ENCODE data around the gene MLX. TPM values are rescaled to one million over a fixed set of nuclear protein-coding genes. Genes with fewer than 3 reads are reported as not detected.
"Not testable (repeated sequence)": the region's sequence is repeated elsewhere in the genome, so short reads cannot be mapped to it uniquely, and the experiment has no call there.

MLX gene
- total RNA-seq, 1 donor from 2014 or later = 24.5 TPM

DNA sequence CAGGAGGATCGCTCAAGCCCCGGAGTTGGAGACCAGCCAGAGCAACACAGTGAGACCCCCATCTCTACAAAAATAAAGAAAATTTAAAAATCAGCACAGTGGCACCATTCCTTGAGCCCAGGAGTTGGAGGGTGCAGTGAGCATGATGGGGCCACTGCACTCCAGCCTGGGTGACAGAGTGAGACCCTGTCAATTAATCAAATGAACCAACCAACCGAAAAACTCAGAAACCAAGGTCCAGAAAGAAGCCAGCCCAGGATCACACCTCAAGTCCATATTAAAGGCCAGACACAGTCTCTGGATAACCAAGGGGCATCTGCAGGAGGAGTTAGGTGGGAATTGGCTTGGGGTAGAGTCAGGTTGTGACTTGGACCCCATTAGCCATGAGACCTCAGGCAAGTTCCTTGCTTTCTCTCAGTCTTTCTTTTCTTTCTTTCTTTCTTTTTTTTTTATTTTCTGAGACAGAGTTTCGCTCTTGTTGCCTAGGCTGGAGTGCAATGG lies 11.7 kb upstream of the MLX start:
- no peak for DNase-seq

DNA sequence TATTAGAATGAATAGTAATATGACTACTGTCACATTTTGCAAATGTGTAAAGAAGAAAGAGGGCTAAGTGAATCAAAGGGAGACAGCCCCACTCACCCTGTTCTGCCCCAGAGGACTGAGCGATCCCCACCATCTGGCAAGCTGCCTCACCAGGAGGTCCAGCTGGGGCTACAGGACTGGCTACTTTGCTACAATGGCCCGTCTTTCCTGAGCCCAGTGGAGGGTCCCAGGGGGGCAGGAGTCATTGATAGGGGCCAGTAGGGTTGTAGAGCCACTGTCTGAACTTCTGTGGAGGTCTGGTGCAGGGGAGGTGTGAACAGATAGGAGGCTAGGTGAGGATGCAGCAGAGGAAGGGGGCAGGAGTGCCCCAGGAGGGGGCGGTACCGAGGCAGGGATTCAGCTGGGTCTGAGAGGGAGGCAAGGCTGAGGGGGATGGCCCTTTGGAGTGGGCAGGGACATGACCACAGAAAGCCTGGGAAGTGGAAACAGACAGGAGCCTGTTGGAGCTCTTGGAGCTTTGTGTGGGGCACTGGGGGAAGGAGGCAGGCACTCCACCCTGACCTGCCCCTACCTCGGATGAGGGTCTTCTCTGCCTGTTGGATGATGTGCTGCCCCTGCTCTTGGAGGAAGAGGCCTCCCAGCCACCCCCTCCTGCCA lies 10.8 kb upstream of the MLX start:
- DNase-seq = not testable (repeated sequence)

- DNase-seq = no peak
Observed at GRCh38 chr17:42559075-42559474, 7.8 kb upstream of the MLX start.

GRCh38 chr17:42560246-42560645 lies 6.7 kb upstream of the MLX start:
- no peak for DNase-seq

DNA sequence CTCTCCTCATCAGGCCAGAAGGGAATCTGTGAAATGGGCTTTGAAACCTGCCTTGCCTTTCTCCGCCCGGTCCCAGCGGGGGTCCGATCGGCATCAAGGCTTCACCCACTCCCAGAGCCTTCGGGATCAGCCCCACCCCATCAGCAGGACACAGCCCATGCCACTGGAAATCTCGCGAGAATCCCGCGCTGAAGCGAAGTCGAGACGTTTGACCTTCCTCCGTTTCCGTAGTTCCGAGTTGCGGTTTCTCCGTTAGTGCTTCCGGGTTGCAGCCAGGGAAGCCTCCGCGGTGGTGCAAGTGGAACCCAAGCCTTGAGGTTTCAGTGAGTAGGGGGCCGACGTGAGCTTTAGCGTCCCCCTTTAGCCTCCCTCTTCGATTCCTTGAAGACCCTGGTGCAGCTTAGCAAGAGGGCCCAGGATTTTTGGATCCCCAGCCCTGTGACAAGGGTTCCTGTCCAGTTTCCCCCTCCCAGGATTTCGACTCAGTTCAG lies 5.0 kb upstream of the MLX start, which contains the start of gene COASY:
Gene COASY, plus strand, starts transcription at position 252 of the 491 bp plus-strand sequence. CDS start 475 bp downstream, outside the sequence.
- DNase-seq = peak; percentile 98

DNA sequence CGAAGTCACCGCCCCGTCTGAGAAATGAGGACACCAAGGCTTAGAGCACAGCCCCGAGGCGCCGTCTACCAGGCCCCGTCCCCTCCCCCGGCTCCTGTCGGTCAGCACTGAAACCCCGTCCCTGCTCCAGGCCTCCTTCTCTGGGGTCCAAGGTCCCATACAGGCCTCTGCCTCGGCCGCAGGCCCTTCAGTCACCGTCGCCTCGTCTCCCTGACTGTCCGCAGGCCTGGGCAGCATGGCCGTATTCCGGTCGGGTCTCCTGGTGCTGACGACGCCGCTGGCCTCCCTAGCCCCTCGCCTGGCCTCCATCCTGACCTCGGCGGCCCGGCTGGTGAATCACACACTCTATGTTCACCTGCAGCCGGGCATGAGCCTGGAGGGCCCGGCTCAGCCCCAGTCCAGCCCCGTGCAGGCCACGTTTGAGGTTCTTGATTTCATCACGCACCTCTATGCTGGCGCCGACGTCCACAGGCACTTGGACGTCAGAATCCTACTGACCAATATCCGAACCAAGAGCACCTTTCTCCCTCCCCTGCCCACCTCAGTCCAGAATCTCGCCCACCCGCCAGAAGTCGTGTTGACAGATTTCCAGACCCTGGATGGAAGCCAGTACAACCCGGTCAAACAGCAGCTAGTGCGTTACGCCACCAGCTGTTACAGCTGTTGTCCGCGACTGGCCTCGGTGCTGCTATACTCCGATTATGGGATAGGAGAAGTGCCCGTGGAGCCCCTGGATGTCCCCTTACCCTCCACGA lies 4.3 kb upstream of the MLX start:
- DNase-seq = no peak

GRCh38 chr17:42563143-42563509 lies 3.8 kb upstream of the MLX start:
- DNase-seq = no peak

DNA sequence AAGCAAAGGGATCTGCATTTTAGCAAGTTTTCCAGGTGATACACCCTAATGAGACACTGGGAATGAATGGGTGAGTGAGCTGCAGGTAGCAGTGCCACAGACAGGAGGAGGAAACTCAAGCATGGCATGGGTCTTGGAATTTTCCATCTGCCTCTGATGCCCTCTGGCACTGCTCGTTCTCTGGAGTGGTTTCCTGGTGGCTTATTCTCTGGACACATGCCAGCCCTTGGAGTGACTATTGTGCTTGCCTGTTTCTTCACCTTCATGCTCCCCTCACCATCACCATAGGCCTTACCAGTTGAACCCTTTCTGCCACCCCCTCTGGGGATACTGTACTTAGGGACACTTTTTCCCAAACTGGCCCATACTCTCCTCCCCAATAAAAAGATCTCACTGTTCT lies 3.4 kb upstream of the MLX start:
- no peak for DNase-seq

DNA sequence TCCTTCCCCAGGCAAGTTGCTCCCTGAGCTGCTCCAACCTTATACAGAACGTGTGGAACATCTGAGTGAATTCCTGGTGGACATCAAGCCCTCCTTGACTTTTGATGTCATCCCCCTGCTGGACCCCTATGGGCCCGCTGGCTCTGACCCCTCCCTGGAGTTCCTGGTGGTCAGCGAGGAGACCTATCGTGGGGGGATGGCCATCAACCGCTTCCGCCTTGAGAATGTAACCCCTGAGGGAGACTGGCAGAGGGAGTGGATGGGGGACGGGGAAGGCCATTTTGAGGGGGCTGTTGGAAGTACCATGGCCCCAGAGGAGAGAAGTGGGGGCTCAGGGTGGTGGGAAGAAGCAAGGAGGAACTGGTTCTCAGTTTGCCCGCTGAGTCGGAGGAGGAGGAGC lies 3.0 kb upstream of the MLX start:
- no peak for DNase-seq

GRCh38 chr17:42564815-42565522 lies 1.9 kb upstream of the MLX start:
- DNase-seq = no peak

DNA sequence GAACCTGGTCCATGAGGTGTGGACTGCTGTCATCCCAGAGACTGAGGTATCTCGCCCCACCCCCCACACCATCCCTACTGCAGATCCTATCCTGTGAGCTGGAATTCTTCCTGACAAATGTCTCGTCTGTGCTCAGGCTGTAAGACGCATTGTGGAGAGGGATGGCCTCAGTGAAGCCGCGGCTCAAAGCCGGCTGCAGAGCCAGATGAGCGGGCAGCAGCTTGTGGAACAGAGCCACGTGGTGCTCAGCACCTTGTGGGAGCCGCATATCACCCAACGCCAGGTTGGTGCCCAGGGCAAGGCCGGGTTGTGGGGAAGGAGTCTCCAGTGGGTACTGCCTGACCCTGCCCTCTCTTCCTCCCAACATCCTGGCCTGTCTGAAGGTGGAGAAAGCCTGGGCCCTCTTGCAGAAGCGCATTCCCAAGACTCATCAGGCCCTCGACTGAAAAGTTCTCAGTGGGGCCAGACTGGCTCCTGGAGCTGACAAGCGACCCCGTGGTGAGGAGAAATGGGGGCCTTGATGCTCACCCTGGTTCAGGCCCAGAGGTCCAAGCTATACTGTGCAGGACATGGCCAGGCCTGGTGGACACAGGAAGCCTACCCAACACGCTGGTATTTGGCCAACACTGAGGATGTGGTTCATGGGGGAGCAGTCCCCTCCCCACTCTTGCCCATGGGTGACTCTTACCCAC lies 1.2 kb upstream of the MLX start:
- DNase-seq = no peak

GRCh38 chr17:42566215-42566882 lies 551 bp upstream of the MLX start:
- DNase-seq = no peak

DNA sequence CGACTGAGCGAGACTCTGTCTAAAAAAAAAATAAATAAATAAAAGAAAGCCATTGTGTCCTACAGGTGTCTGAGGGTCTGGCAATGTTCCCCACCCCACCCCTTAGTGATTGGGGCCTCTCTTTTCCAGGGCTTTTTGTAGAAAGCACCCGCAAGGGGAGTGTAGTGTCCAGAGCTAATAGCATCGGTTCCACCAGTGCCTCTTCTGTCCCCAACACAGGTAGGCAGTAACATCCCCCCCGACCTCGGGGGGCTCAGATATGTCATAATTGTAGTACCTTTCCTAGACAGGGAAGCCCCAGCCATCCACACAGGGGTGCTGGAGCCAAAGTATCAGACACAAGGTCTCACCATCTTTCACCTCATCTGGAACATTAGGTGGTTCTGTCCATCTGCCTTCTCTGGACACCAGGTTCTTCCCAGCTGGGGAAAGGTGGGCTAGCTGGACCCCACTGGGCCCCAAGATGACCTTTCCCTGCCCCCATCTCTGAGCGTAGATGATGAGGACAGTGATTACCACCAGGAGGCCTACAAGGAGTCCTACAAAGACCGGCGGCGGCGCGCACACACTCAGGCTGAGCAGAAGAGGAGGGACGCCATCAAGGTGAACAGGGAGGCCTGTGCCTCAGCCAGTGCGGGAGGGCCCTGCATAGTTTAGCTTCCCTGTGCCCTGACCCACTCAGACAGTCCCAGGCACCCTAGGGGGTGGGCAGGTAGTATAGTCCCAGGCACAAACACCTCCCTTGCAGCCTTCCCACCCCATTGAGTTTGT lies 1.6 kb downstream of the MLX start:
- no peak for DNase-seq

DNA sequence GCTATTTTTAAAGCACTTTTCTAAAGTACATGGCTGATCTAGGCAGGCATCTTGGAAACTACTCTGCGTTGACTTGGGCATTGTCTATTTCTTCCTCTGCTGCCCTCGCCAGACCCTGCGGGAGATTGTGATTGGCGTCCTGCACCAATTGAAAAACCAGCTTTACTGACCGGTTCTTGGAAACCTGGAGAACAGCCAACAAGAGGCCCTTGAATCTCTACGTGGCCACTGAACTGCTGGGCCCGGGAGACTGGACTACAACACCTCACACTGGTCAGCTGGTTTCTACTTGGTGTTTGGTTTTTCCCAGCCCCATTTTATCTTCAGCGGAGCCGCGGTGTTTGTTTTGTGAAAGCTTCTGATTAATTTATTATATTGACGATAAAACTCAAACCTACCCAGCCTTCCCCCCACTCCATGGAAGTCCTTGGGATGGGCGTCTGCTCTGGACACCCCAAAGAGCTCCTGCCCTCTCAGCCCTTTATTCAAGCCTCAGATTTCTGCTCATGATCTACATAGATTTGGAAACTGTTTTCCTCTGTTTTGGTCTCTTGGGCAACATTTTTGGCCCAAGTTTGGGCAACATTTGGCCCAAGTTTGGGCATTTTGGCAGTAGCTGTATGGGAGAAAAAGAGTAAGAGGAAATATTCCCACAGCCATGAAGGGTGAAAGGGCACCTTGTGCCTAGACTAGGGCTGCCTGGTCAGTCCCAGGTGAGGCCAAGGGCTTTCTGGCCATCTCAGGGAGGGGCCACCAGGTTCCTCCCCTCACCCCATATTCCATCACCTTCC lies 4.7 kb downstream of the MLX start:
- no peak for DNase-seq

DNA sequence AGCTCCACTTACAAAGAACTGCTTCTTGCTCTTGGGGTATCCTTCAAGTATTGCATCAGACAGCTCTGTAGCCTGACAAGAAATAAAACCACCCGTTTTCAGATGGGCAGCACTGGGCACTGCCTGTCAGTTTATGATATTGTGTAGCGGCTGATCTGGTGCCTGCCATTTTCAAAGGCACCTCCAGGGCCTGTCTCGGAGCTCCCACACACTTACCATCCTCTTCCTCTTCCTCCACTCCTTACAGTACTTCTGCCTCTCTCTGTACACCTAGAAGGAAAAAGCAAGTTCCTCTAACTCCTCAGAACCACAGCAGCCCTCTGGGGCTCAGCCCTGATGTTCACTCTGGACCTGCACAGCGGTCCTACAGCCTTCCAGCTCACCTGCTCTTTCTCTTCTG lies 6.2 kb downstream of the MLX start:
- no peak for DNase-seq

- DNase-seq = no peak
Observed at GRCh38 chr17:42574463-42574862, 7.6 kb downstream of the MLX start.

- DNase-seq = no peak
Observed at GRCh38 chr17:42577140-42577531, 10.2 kb downstream of the MLX start.

- peak; percentile 90 for DNase-seq
Observed at GRCh38 chr17:42577532-42578281, 10.8 kb downstream of the MLX start, which contains the start of gene PSMC3IP. PSMC3IP (minus strand) TSS chr17:42577729; CDS start chr17:42577686, 43 bp downstream.

GRCh38 chr17:42578282-42578869 lies 11.5 kb downstream of the MLX start:
- peak; percentile 69 for DNase-seq

Measured in skin of body (tissue), 2 donors.